ENCODE results near the gene RHO. TPM values are rescaled to one million over a fixed set of nuclear protein-coding genes. Genes with fewer than 3 reads are reported as not detected.
A peak's percentile ranks its signal among the peaks of the same experiment; 100 is the strongest.

The RHO gene
- total and polyA plus RNA-seq, 4 donors: 0.01 TPM; not detected in 3

DNA sequence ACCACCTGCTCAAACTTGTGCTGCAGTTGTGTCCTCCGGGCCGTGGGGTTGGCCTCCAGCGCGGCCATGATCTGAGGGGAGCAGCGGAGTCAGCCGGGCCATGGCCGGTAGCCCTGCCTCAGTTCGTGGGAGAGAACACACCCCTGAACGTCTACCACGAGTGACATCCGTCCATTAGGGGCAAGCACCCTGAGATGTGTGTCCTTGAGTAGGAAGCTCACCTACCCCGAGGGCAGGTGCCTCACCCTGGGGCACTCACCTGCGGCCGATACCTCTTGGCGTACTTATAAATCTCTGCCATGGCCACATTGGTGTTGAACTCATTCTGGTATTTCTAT is 27.9 kb downstream of the RHO start:
- WGBS, 2 donors: 91 to 97% methylated on average over 15 of the region's 15 CpGs
- no peak for DNase-seq
- no peak overlapping the region for H3K9ac ChIP-seq (ENCODE audit: insufficient read depth in 1 of 2, low read length in 2 of 2)
- H3K4me3 ChIP-seq: no peak overlapping the region
- peaks cover 0 to 48% (median 16%) of the 10 kb centered on the region in 4 donors for H3K36me3 ChIP-seq (ENCODE audit: control insufficient read depth in 4 of 4, insufficient read depth in 4 of 4, low read length in 4 of 4)
- H3K4me1 ChIP-seq (ENCODE audit: control insufficient read depth in 5 of 5, insufficient read depth in 5 of 5, low read length in 5 of 5): peaks cover 0 to 85% (median 33%) of the 10 kb centered on the region in 5 donors
- H3K27ac ChIP-seq (ENCODE audit: low read depth in 1 of 2, low read length in 1 of 2): no peak overlapping the region
- H3K27me3 ChIP-seq (ENCODE audit: control insufficient read depth in 3 of 3, insufficient read depth in 3 of 3, low read length in 2 of 3): no peaks in the 10 kb centered on the region
- no peaks in the 10 kb centered on the region for H3K9me3 ChIP-seq (ENCODE audit: control insufficient read depth in 4 of 4, insufficient read depth in 3 of 4, low read length in 3 of 4)
- ATAC-seq (ENCODE audit: insufficient read depth, low FRiP score): no peak
- TF ChIP-seq, protein P1, sequence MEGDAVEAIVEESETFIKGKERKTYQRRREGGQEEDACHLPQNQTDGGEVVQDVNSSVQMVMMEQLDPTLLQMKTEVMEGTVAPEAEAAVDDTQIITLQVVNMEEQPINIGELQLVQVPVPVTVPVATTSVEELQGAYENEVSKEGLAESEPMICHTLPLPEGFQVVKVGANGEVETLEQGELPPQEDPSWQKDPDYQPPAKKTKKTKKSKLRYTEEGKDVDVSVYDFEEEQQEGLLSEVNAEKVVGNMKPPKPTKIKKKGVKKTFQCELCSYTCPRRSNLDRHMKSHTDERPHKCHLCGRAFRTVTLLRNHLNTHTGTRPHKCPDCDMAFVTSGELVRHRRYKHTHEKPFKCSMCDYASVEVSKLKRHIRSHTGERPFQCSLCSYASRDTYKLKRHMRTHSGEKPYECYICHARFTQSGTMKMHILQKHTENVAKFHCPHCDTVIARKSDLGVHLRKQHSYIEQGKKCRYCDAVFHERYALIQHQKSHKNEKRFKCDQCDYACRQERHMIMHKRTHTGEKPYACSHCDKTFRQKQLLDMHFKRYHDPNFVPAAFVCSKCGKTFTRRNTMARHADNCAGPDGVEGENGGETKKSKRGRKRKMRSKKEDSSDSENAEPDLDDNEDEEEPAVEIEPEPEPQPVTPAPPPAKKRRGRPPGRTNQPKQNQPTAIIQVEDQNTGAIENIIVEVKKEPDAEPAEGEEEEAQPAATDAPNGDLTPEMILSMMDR (IDR thresholded peaks at IDR 0.05; ENCODE audit: control extremely low read depth, extremely low read depth): no peak

DNA sequence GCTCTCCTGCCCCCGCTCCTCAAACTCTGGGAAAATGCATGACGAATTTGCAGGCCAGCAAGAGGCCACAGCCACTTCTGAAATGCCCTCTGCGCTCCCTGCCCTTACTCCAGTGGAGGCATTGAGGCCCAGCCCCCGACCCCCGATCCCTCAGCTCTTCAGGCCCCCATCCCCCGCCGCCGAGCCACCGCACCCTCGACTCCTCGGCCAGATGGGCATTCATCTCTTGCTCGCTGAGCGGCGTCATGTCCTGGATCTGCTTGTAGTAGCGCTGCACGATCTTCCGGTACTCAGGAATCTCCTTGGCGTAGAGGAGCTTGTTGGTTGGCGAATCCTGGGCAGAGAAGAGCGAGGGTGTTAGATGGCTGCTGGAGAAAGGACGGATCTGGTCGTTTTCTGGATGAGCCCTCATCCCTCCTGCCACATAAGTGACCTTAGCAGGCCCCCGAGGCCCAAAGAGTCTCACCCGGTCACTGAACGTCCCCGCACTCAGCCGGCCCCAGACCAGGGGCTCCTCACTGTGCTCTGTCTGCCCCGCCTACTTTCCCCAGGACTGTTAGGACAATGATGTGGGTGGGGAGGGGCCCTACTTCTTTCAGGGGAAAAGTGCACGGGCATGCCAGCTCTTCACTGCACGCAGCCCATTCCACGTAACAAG is 28.6 kb downstream of the RHO start:
- H3K36me3 ChIP-seq (ENCODE audit: control insufficient read depth in 4 of 4, insufficient read depth in 4 of 4, low read length in 4 of 4): peaks cover 0 to 50% (median 18%) of the 10 kb centered on the region in 4 donors
- H3K4me1 ChIP-seq (ENCODE audit: control insufficient read depth in 5 of 5, insufficient read depth in 5 of 5, low read length in 5 of 5): peaks cover 0 to 90% (median 36%) of the 10 kb centered on the region in 5 donors
- no peak overlapping the region for H3K9ac ChIP-seq (ENCODE audit: insufficient read depth in 1 of 2, low read length in 2 of 2)
- H3K9me3 ChIP-seq (ENCODE audit: control insufficient read depth in 4 of 4, insufficient read depth in 3 of 4, low read length in 3 of 4): no peaks in the 10 kb centered on the region
- WGBS, 2 donors: 85 to 90% methylated on average over 31 of the region's 31 CpGs
- ATAC-seq (ENCODE audit: insufficient read depth, low FRiP score): no peak
- TF ChIP-seq, protein P1 (IDR thresholded peaks at IDR 0.05; ENCODE audit: control extremely low read depth, extremely low read depth): no peak
- no peak for DNase-seq
- no peak overlapping the region for H3K4me3 ChIP-seq
- no peaks in the 10 kb centered on the region for H3K27me3 ChIP-seq (ENCODE audit: control insufficient read depth in 3 of 3, insufficient read depth in 3 of 3, low read length in 2 of 3)
- no peak overlapping the region for H3K27ac ChIP-seq (ENCODE audit: low read depth in 1 of 2, low read length in 1 of 2)

DNA sequence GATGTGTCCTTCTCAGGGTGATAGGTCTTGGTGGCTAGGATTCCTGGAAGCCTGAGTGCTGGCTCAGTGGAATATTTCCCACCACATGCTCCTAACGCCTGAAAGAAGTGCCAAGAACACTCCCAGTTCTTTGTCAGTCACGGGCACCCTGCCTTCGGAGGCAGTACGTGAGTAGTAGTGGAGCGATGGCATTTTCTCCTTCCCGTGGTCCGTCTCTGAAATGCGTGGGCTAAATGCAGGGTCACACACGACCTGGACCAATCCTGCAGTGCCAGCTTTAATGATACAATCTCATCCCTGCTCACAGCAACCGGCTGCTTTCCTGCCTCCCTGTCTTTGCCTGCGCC is 29.1 kb downstream of the RHO start:
- H3K27ac ChIP-seq (ENCODE audit: low read depth in 1 of 2, low read length in 1 of 2): peak overlapping the region in 1 of 2 donors; percentile 11
- no peaks in the 10 kb centered on the region for H3K9me3 ChIP-seq (ENCODE audit: control insufficient read depth in 4 of 4, insufficient read depth in 3 of 4, low read length in 3 of 4)
- 76 to 83% methylated on average over 11 of the region's 11 CpGs for WGBS, 2 donors
- ATAC-seq (ENCODE audit: insufficient read depth, low FRiP score) (no peak), DNase-seq (peak; percentile 48 to 83 (median 78))
- H3K36me3 ChIP-seq (ENCODE audit: control insufficient read depth in 4 of 4, insufficient read depth in 4 of 4, low read length in 4 of 4): peaks cover 0 to 51% (median 20%) of the 10 kb centered on the region in 4 donors
- no peak overlapping the region for H3K4me3 ChIP-seq
- H3K9ac ChIP-seq (ENCODE audit: insufficient read depth in 1 of 2, low read length in 2 of 2): peak overlapping the region in 1 of 2 donors; percentile 17
- H3K27me3 ChIP-seq (ENCODE audit: control insufficient read depth in 3 of 3, insufficient read depth in 3 of 3, low read length in 2 of 3): no peaks in the 10 kb centered on the region
- TF ChIP-seq, protein P1 (IDR thresholded peaks at IDR 0.05; ENCODE audit: control extremely low read depth, extremely low read depth): no peak
- peaks cover 0 to 89% (median 36%) of the 10 kb centered on the region in 5 donors for H3K4me1 ChIP-seq (ENCODE audit: control insufficient read depth in 5 of 5, insufficient read depth in 5 of 5, low read length in 5 of 5)

Data from lung (tissue), 12 donors.